ENCODE results near the gene PCCA.

GRCh38 chr13:100280681-100281080, 191.8 kb downstream of the PCCA start:
- TF ChIP-seq ELF4 (IDR thresholded peaks at IDR 0.05) = no peak
- TF ChIP-seq BHLHE40 (IDR thresholded peaks at IDR 0.05; ENCODE audit: borderline replicate concordance) = no peak
- no peak for TF ChIP-seq FOXM1 (IDR thresholded peaks at IDR 0.05; ENCODE audit: borderline replicate concordance)
- no peak for TF ChIP-seq SP1 (IDR thresholded peaks at IDR 0.05)
- TF ChIP-seq NFRKB (IDR thresholded peaks at IDR 0.05) = no peak
- no peak for TF ChIP-seq FOXK2 (IDR thresholded peaks at IDR 0.05)
- TF ChIP-seq HDGF (IDR thresholded peaks at IDR 0.05; ENCODE audit: borderline replicate concordance) = no peak
- no peak for TF ChIP-seq ZNF384 (IDR thresholded peaks at IDR 0.05)
- TF ChIP-seq, protein P1, sequence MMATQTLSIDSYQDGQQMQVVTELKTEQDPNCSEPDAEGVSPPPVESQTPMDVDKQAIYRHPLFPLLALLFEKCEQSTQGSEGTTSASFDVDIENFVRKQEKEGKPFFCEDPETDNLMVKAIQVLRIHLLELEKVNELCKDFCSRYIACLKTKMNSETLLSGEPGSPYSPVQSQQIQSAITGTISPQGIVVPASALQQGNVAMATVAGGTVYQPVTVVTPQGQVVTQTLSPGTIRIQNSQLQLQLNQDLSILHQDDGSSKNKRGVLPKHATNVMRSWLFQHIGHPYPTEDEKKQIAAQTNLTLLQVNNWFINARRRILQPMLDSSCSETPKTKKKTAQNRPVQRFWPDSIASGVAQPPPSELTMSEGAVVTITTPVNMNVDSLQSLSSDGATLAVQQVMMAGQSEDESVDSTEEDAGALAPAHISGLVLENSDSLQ (IDR thresholded peaks at IDR 0.05) = no peak
- TF ChIP-seq LEF1 (IDR thresholded peaks at IDR 0.05; ENCODE audit: borderline replicate concordance) = no peak
